GM18498 (cell line): ENCODE measurements around the gene PBLD.
A peak's percentile ranks its signal among the peaks of the same experiment; 100 is the strongest.
"Not testable (repeated sequence)": the region's sequence is repeated elsewhere in the genome, so short reads cannot be mapped to it uniquely, and the experiment has no call there.

Experiments
- ATAC-seq: cut with Tn5 transposase; IDR thresholded peaks from one replicate; pipeline ENCODE4 v1.9.1; 2021; ENCODE audit warnings: mild to moderate bottlenecking, moderate library complexity; ENCODE audit not compliant: unreplicated experiment

PBLD gene

DNA sequence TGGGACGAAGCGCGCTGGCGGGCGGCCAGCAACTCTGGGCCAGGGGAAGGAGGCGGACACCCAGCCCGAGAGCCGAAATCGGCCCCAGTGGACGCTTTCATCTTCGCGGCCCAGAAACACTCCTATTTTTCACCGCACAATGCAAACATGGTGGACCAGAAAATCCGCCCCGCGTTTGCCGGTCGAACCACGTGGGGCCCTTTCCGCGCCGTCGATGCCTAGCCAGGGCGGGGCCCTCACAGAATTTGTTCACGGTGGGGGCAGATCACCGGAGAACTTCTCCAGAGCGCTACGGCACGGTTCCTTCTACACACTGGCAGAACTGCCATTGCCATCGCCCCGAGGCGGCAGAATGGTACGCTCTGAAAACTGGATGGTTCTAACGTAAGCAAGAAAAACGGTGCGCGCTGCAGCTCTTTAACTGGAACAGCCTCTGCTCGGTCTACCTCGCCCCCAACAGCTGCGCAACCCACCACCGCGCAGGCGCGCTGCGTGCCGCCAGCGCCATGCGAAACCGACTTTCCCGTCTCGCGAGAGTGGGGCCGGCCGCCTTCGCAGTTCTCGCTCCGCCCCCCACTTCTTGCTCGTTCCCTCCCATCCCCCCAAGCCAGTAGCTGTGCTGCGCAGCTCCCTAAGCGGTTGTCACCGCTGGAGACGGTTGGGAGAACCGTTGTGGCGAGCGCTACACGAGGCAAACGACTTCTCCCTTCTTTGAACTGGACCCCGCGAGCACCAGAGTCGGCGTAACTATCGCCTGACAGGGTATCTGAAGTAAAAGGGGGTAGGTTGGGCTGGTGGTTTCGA, 1.1 kb downstream of the PBLD start, which contains the start of gene HNRNPH3:
Gene HNRNPH3, plus strand, starts transcription at position 610 of the 804 bp plus-strand sequence. CDS start 5,158 bp downstream, outside the sequence.
- ATAC-seq, result peak; percentile 83

DNA sequence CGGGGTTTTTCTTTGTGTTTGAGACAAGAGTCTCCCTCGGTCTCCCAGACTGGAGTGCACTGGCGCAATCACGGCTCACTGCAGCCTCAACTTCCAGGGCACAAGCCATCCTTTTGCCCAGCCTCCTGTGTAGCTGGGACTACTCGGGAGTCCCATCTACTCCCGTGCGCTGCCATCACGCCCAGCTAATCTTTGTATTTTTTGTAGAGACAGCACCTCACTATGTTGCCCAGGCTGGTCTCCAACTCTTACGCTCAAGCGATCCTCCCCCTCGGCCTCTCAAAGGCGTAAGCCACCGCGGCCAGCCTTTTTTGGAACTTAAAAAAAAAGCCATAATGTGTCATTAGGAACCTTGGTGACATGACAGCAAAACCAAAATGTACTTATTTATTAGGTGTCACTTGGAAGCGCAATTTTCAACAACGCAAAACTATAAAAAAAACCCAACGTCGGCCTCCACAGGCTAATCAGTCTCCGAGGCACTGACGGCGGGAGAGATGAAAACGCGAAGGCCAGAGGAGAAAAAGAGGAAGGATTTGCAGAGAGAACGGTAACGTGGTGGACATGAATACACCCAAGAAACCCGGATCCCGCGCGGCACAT, 1.8 kb downstream of the PBLD start:
- no peak for ATAC-seq

DNA sequence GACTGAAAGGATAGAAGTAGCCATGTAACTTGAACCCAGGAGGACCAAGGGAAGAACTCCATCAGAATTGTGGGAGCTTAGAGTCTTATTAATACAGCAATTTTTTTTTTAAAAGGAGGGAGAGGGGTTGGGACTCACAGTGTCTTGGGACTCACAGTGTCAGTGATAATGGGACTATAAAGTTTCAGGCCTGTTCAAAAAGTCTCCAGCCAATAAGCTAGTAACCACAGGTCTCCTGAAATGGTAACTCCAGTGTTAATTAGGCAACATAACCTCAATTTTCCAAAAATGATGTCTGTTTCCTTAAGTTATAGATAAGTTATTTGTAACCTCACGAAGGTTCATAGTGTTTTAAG, 3.2 kb downstream of the PBLD start:
- ATAC-seq, result no peak

DNA sequence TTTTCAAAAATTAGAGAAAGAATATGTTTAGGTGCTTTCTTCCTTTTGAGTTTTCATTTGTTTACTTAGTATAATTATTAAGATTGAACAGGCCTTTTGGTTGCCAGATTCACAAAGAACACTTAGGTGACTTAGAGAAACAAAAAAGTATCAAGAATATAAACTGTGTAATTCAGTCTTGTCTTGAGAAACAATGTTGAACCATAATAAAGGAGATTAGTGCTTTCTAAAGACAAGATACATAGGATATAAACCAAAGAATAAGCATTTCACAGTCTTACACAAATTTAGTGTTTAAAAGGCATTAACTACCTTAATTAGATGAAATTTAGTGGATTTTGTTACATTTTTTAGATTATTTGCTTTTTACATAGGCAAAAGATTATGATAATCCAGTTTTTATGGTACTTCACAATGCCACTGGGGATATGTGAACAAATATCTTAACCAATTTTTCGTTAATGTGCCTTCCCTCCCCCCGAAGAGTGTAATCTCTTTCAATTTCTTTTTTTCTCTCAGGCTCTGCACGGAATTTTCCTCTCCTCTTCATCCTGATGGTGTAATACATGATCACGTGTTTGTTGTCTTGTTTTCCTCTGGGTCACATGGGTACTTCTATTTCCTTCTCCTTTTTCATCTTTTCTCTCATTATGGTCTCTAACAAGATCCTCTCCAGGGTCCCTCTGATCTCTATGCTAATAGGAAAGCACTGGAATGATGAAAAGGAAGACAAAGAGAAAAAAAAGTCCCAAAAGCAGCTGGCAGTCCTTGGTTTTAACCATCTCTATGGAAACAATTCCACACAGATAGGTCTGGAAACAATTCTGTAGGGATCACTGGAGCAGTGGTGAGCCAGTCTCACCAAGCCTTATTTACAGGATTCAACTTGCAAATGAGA, 4.6 kb downstream of the PBLD start:
- no peak for ATAC-seq

DNA sequence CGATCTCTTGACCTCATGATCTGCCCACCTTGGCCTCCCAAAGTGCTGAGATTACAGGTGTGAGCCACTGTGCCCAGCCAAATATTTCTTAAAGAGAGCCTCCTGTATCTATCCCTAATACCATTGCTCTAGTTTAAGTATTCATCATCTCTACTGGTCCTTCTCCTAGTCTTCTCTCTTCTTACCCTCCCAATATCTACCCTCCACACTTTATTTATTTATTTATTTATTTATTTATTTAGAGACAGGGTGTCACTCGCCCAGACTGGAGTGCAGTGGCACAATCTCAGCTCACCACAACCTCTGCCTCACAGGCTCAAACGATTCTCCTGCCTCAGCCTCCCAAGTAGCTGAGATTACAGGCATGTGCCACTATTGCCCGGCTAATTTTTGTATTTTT, 8.3 kb downstream of the PBLD start:
- ATAC-seq, result not testable (repeated sequence)

DNA sequence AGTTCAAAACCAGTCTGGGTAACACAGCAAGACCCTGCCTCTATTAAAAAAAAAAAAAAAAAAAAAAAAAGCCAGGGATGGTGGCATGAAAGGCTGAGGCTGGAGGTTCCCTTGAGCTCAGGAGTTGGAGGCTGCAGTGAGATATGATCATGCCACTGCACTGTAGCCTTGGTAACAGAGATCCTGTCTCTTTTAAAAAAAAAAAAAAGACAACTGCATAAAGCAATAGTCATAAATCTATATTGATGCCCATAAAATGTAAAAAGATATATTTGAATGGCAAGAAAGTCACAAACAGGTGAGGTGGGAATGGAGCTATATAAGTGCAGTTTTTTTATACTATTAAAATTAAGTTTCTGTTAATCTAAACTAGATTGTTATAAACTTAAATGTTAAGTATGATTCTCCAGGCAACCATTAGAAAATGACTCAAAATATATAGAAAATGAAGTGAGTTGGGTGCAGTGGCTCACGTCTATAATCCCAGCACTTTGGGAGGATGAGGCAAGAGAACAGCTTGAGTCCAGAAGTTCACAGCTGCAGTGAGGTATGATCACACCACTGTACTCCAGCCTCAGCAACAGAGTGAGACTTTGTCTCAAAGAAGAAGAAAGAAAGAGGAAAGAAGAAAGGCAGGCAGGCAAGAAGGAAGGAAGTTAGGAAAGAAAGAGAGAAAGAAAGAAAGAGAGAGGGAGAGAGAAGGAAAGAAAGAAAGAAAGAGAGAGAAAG, 14.2 kb downstream of the PBLD start:
- no peak for ATAC-seq

DNA sequence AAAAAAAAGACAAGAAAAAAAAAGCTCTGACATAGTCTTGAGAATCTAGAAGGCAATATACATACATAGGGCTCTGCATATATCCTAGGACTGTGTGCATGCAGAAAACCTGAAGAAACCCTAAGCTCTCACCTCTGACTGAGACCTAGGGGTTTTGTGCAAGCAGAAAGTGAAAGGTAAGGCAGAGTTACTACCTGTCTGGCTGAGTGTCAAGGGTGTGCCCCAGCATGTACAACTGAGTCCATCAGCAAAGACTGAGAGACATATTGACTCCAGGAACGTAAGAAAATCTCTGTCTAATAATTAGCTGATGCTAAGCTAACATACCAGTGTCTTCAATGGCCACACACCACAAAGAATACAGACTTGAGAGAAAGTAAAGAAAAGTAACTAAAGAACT, 17.1 kb downstream of the PBLD start:
- no peak for ATAC-seq

DNA sequence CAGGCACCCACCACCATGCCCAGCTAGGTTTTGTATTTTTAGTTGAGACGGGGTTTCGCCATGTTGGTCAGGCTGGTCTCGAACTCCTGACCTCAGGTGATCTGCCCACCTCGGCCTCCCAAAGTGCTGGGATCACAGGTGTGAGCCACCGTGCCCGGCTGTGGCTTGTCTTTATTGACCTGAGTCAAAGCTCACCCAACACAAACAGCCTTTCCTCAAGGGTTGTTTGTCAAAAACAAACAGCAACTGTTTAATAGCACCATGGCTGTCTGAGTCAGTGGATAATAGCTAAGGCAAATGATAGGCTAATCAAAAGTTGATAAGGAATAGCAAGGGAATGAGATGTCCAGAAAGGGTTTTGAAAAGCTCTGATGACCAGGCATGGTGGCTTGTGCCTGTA, 17.8 kb downstream of the PBLD start:
- not testable (repeated sequence) for ATAC-seq

DNA sequence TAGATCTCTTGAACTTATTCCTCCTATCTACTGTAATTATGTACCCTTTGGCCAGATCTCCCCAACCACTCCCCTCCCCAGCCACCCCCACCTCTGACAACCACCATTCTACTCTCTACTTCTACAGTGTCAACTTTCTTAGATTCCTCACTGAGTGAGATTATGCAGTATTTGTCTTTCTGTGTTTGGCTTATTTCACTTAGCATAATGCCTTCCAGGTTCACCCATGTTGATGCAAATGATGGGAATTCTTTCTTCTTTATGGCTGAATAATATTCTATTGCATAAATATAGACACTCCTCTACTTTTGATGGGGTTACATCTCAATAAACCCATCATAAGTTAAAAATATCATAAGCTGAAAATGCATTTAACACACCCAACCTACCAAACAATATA, 22.2 kb downstream of the PBLD start:
- ATAC-seq, result no peak

DNA sequence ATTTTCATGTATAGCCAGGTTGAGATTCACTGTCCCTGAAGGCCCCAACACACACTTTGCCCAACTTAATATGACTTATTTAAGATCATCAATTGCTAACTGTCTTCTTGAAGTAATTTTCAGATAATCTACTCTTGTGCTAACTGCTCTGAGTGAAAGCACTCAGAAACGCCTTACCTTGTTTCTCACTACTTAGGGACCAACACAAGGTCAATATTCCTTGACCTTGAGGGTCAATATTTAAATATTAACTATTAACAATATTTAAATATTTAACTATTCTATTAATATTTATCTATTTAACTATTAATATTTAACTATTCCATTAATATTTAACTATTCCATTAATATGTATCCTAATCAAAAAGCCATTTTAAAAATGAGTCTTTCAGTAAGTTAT, 26.9 kb downstream of the PBLD start:
- ATAC-seq, result no peak

DNA sequence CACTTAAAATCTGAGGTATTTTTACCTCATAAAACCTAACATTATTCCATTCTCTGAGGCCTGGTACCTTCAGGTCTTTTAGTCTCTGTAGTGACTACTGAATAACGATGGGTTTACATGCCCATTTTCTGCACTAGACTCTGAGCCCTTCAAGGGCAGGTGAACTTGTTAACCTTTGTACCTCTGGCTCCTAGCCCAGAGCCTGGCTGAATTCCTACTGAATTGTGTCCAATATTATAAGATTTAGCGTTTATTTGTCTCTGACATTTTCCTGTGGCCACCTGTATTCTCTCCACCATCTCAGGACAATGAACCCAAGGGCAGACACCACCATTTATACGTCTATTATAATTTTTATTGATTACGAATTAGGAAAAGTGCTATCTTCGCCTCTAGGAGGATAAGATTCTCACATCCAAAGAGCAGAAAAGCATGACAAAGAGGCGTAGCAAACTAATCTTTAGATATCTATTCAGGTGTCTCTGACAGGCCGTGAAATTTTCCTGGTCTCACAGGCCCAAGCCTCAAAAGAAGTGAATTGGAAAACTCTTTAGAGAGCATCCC, 28.8 kb downstream of the PBLD start:
- no peak for ATAC-seq

DNA sequence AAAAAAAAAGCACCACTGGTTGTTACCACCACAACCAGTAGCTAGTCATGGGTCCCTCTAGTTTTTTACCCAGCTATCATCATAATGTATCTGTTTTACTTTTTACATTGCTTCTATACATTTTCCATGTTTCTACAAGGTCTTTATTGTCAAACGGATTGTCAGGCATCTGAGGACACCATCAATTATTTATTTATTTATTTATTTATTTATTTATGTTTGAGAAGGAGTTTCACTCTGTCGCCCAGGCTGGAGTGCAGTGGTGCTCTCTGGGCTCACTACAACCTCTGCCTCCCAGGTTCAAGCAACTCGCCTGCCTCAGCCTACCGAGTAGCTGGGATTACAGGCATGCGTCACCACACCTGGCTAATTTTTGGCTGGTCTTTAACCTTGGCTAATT, 29.9 kb downstream of the PBLD start:
- ATAC-seq, result no peak

DNA sequence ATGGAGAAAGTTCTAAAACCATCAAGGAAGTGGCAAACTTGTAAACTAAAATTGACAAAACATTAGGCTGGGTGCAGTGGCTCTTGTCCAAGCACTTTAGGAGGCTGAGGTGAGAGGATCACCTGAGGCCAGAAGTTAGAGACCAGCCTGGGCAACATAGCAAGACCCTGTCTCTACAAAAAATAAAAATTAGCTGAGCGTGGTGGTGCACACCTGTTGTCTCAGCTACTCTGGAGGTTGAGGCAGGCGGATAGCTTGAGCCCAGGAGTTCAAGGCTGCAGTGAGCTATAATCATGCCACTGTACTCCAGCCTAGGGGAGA, 30.3 kb downstream of the PBLD start:
- peak; percentile 12 for ATAC-seq

DNA sequence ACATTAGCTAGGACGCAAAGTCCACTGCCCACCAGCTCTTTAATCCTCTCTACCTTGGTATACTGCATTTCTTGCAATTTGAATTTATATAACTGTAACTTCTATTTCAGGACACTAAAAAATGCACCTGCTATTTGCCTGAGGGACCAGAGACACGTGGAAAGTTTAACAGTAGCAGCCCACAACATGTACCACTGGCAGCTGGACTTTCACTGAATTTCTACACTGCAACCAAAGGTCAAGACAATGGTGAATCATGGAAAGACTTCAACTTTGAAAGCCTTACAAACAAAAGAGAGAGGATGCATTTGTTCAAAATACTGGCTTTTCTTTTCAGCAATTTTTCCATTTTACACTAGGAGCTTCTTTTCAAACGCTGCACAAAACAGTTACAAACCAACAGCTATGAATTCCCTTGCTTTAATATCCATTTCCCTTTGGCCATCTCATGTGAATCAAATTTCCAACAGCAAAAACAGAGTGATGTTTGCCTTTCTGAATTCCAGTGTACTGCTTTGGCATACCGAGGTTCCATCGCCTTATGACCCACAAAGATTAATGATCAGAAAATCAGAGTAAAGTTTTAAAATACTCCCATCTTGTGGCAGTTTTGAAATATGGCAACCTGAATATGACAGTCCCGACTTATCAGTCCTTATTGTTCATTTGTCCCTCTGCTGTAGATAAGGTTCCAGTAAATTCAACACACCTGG, 30.8 kb downstream of the PBLD start:
- ATAC-seq, result peak; percentile 72

DNA sequence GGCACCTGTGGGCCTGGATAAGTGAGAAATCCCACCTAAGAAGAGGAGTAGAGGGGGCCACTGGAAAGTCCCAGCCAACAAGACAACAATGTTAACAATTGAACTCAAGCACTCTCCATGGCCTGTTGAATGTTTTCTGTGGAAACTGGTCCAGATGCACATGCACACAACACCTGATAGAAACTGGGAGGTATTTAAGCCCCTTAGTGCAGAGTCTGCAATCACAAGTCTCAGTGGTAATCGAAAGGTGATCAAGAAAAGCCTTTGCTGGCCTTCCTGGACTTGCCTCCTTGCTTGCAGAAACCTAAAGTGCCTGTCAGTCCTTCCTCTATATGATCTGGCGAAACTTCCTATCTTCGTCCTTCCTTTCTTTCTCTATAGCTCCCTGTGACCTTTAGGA, 31.4 kb downstream of the PBLD start:
- no peak for ATAC-seq

DNA sequence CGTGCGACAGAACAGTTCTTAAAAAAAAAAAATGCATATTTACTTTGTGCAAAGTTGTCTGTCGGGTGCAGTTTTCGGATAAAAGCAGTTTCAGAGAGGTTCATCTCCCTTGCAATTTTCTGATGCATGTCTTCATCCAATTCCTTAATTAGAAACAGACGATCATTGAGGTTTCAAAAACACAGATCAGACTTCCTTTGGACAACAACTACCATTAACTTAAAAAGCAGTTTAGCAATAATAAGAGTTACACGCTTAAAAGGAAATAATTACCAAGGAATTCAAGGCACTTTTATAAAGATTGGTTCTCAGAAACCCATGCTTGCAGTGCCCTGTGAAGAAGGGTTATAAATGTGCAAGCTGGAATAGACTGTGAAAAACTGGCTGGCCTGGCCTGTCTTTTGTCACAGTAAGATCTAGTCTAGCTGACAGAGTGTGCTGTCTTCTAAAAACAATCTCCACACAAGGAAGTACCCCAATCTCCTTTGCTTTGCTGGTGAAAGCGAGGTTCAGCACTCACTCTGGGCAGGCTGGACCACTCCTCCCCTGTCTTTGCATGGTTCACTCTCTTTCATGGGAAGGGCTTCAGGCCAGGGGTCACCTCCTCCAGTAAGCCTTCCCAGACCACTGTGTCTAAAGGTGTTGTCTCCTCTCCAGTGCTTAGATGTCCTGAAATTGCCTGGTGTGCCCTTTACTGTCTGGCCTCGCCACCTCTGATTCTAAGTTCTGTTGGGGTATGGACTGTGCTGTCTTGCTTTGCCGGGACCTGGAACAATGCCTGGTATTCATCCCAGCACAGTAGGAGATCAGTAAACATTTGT, 35.7 kb downstream of the PBLD start:
- ATAC-seq, result no peak

DNA sequence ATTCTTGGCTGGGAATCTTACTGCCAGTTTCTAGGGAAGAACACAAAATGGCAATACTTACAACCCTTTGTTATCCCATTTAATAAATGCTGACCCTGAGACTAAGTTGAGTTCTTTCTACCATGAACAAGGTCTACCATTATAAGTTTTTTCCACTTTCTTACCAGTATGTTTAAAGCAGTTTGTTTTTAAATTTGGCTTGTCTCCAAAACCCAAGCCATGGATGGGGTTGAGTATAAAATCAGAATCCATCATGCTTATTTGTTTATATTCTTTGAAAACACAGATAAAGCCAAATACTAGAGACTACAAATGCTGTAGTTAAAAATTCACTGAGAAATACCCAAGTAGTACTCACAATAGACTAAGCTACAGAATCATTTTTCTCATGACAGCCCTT, 42.0 kb downstream of the PBLD start:
- ATAC-seq, result no peak

DNA sequence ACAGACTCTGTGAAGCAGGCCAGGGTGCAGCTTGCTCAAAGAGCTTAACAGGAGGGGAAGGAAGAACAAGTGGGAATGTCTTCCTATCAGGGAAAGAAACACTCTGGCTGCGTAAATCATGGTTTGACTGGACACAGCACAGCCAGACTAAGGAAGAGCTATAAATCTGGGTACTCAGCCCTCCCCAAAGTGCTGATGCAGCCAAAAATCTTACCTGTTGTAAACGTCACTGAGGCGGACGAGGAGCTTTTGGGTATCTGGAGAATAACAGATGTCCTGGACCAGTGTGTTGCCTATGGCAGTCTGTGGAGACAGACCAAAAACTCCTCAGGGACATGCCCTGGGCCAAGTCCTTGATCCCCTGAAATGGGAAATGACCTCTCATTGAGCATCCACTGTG, 44.0 kb downstream of the PBLD start:
- no peak for ATAC-seq
